Measurements from ENCODE around the gene FAM9C. TPM values are rescaled to one million over a fixed set of nuclear protein-coding genes. Genes with fewer than 3 reads are reported as not detected.

FAM9C gene
- total RNA-seq, 1 donor: not detected

GRCh38 chrX:13076176-13076961 is 31.9 kb upstream of the FAM9C start:
- no peak for TF ChIP-seq CTCF (IDR thresholded peaks at IDR 0.05; ENCODE audit: insufficient read depth, low read length)
- H3K4me3 ChIP-seq (ENCODE audit: low read depth, low read length): no peak overlapping the region
- DNase-seq (ENCODE audit: low read depth): no peak

- no peak for TF ChIP-seq CTCF (IDR thresholded peaks at IDR 0.05; ENCODE audit: insufficient read depth, low read length)
- no peak for DNase-seq (ENCODE audit: low read depth)
- H3K4me3 ChIP-seq (ENCODE audit: low read depth, low read length): no peak overlapping the region
Measured at GRCh38 chrX:13074297-13075262, 30.2 kb upstream of the FAM9C start.

GRCh38 chrX:13069771-13070416 is 25.5 kb upstream of the FAM9C start:
- H3K4me3 ChIP-seq (ENCODE audit: low read depth, low read length): no peak overlapping the region
- TF ChIP-seq CTCF (IDR thresholded peaks at IDR 0.05; ENCODE audit: insufficient read depth, low read length): no peak
- DNase-seq (ENCODE audit: low read depth): no peak

GRCh38 chrX:13068651-13069050 is 24.2 kb upstream of the FAM9C start:
- H3K4me3 ChIP-seq (ENCODE audit: low read depth, low read length): no peak overlapping the region
- DNase-seq (ENCODE audit: low read depth): no peak
- TF ChIP-seq CTCF (IDR thresholded peaks at IDR 0.05; ENCODE audit: insufficient read depth, low read length): no peak

- DNase-seq (ENCODE audit: low read depth): no peak
- H3K4me3 ChIP-seq (ENCODE audit: low read depth, low read length): no peak overlapping the region
- no peak for TF ChIP-seq CTCF (IDR thresholded peaks at IDR 0.05; ENCODE audit: insufficient read depth, low read length)
Measured at GRCh38 chrX:13067773-13068172, 23.4 kb upstream of the FAM9C start.

GRCh38 chrX:13066391-13066790 is 22.0 kb upstream of the FAM9C start:
- no peak for DNase-seq (ENCODE audit: low read depth)
- no peak overlapping the region for H3K4me3 ChIP-seq (ENCODE audit: low read depth, low read length)
- TF ChIP-seq CTCF (IDR thresholded peaks at IDR 0.05; ENCODE audit: insufficient read depth, low read length): no peak
